ENCODE data around the gene ARID3B. TPM values are rescaled to one million over a fixed set of nuclear protein-coding genes. Genes with fewer than 3 reads are reported as not detected.

Gene ARID3B
- total and polyA plus RNA-seq, 2 of the 4 experiments (the other 2 are of a cell fraction) = 2.5 to 5.0 TPM

DNA sequence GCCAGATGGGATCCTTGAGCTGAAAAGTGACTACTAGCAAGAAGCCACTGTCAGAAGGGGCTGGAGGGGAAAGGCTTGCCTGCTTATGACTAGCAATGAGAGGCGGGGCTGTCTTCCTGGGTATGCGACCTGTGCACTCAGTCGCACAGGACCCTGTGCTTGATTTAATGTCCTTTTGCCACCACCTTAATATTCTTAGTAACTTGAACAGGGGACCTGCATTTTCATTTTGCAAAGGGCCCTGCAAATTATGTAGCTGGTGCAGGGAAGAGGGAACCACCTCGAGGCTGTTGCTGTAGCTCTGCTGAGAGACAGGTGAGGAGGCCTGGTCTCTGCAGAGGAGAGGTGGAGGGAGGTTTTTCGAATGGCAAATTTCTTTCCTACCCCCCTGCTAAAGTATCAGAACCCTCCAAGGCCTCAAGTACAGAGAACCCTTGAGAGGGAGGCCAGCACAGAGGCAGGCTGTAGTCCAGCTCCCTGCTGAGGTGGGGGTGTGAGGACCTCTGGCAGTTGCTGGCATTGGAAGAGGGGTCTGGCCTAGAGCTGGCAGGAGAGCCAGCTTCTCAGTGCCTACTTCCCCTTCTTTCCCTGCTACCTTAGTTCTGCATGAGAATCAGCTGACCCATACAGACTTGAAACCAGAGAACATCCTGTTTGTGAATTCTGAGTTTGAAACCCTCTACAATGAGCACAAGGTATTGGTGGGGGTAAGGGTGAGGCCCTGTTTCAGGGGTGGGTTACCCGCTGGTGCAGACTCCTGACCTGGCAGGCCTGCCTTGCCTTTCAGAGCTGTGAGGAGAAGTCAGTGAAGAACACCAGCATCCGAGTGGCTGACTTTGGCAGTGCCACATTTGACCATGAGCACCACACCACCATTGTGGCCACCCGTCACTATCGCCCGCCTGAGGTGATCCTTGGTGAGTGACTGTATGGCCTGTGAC is 86.0 kb downstream of the ARID3B start:
- no peak for ATAC-seq (ENCODE audit: low read depth)
- Histone ChIP-seq H2BK15ac (ENCODE audit: low read depth, low read length) (no peak overlapping the region), H2BK120ac (ENCODE audit: low read depth, low read length) (no peak overlapping the region), H2BK5ac (ENCODE audit: low read depth, low read length, poor library complexity, severe bottlenecking) (no peak overlapping the region), H3K27me3 (ENCODE audit: control insufficient read depth, insufficient read depth, low read length) (no peaks in the 10 kb centered on the region), H3K4me1 (ENCODE audit: control insufficient read depth, insufficient read depth, low read length) (no peaks in the 10 kb centered on the region), H3K9me3 (ENCODE audit: control insufficient read depth, insufficient read depth, low read length) (no peaks in the 10 kb centered on the region), H4K8ac (ENCODE audit: low read depth in 2 of 2, low read length in 2 of 2) (no peak overlapping the region), H3K79me1 (ENCODE audit: low read depth in 1 of 2, low read length in 2 of 2) (peaks cover 11 to 51% of the 10 kb centered on the region in 2 experiments), H3K14ac (replicated peaks; ENCODE audit: low read depth, low read length) (no peak overlapping the region), H3K4me3 (ENCODE audit: insufficient read depth, low read depth, low read length) (no peak overlapping the region), H3K56ac (ENCODE audit: extremely low read depth, insufficient read depth, low read length) (no peak overlapping the region), H4K5ac (ENCODE audit: low read depth, low read length) (no peak overlapping the region), H3K4ac (ENCODE audit: low read depth, low read length) (no peak overlapping the region), H2AFZ (replicated peaks; ENCODE audit: low read length, poor library complexity) (no peak overlapping the region), H3K4me2 (ENCODE audit: low read depth, low read length) (no peak overlapping the region), H2AK9ac (replicated peaks; ENCODE audit: low read depth, low read length, poor library complexity) (no peak overlapping the region), H4K91ac (ENCODE audit: insufficient read depth, low read depth, low read length) (no peak overlapping the region), H2AK5ac (ENCODE audit: low read depth, low read length) (no peak overlapping the region), H3K18ac (ENCODE audit: low read depth, low read length) (no peak overlapping the region), H3K9ac (ENCODE audit: low read depth, low read length) (no peak overlapping the region), H2BK20ac (ENCODE audit: low read depth, low read length) (no peak overlapping the region), H3K23ac (ENCODE audit: low read depth, low read length) (no peak overlapping the region), H3K27ac (ENCODE audit: insufficient read depth, low read length) (no peak overlapping the region), H4K20me1 (ENCODE audit: insufficient read depth, low read length) (peaks cover 77% of the 10 kb centered on the region), H3K36me3 (ENCODE audit: control insufficient read depth, insufficient read depth, low read length) (peaks cover 93% of the 10 kb centered on the region), H3K9me1 (ENCODE audit: insufficient read depth, low read length) (no peaks in the 10 kb centered on the region)
- BruUV-seq (replicated peaks) = no TSS peak
- no CpG with 5 or more reads among the region's 10 CpGs for WGBS, 2 experiments (ENCODE audit: extremely low coverage in 2 of 2, insufficient read length in 1 of 2)
- POLR2A ChIA-PET (ENCODE audit: unreplicated experiment) = no interaction called here
- DNase-seq = no peak
- dilution Hi-C loops (cut with HindIII; ENCODE audit: low sequenced_read_pairs, unreplicated experiment) = no loop called here
- in situ Hi-C loops (cut with MboI; ENCODE audit: low sequenced_read_pairs) = no loop called here
- intact Hi-C loops (cut with micrococcal nuclease) = no loop called here
- TF ChIP-seq FOS (IDR thresholded peaks at IDR 0.05; ENCODE audit: low read depth, low read length) (no peak), CTCF (conservative IDR thresholded peaks at IDR 0.05; ENCODE audit: low read depth, low read length) (no peak), CEBPB (IDR thresholded peaks at IDR 0.05; ENCODE audit: low read depth, low read length) (no peak), BHLHE40 (IDR thresholded peaks at IDR 0.05; ENCODE audit: low read depth, low read length) (no peak), MAFK (IDR thresholded peaks at IDR 0.05; ENCODE audit: low read depth, low read length) (no peak)
- TF ChIP-seq, protein P1, sequence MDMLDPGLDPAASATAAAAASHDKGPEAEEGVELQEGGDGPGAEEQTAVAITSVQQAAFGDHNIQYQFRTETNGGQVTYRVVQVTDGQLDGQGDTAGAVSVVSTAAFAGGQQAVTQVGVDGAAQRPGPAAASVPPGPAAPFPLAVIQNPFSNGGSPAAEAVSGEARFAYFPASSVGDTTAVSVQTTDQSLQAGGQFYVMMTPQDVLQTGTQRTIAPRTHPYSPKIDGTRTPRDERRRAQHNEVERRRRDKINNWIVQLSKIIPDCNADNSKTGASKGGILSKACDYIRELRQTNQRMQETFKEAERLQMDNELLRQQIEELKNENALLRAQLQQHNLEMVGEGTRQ (IDR thresholded peaks at IDR 0.05; ENCODE audit: low read depth, low read length) = no peak
- TF ChIP-seq, protein P2, sequence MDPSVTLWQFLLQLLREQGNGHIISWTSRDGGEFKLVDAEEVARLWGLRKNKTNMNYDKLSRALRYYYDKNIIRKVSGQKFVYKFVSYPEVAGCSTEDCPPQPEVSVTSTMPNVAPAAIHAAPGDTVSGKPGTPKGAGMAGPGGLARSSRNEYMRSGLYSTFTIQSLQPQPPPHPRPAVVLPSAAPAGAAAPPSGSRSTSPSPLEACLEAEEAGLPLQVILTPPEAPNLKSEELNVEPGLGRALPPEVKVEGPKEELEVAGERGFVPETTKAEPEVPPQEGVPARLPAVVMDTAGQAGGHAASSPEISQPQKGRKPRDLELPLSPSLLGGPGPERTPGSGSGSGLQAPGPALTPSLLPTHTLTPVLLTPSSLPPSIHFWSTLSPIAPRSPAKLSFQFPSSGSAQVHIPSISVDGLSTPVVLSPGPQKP (IDR thresholded peaks at IDR 0.05; ENCODE audit: borderline replicate concordance, low read depth, low read length) = no peak
- CTCF ChIA-PET = interaction anchor here (1.0 kb wide), 1 partner anchor 142 kb away, joined by 4 read pairs; no protein-coding TSS in a partner anchor

Data from IMR-90 (cell line).